HG03280 (cell line): ENCODE data around the gene INPP4B.

Experiments used
- ATAC-seq: cut with Tn5 transposase; IDR thresholded peaks from one replicate; pipeline ENCODE4 v1.9.1; 2021; ENCODE audit warnings: mild to moderate bottlenecking, moderate library complexity; ENCODE audit not compliant: unreplicated experiment

INPP4B gene

GRCh38 chr4:142041788-142042187 lies 804.3 kb downstream of the INPP4B start:
- no peak for ATAC-seq

GRCh38 chr4:142040043-142040442 lies 806.1 kb downstream of the INPP4B start:
- ATAC-seq = no peak

DNA sequence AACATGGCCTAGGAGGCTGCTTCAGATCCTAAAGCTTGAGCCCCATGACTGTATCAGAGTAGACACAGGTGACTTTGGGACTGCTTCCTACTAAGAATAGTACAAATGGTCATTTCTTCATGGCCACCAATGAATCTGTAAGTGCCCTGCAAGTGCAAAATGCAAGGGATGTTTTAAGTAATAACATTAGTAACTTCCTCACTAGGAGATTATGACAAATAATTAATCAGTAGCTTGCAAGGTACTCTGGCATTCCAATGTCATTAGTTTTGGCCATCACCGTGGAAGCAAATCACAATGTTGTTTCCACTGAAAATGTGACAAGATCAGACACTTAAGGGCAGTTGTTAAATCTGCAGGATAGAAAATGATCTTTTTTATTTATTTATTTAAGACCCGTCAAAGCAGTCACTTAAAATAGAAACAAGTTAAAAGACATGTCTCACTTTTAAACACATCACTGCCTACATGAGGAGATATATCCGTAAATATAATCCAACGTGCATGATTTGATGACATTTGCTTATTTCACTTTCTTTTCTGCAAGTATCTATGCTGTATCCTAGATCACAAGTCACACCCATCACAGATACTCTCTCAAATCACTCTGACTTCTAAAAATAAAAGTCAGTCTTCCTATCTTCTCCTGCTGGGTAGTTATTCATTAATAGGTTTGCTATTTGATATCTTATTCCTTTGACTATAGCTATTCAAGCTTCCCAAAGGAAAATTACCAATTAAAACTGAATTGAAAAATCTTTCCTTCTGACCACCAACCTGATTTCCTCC lies 809.1 kb downstream of the INPP4B start:
- ATAC-seq = no peak

DNA sequence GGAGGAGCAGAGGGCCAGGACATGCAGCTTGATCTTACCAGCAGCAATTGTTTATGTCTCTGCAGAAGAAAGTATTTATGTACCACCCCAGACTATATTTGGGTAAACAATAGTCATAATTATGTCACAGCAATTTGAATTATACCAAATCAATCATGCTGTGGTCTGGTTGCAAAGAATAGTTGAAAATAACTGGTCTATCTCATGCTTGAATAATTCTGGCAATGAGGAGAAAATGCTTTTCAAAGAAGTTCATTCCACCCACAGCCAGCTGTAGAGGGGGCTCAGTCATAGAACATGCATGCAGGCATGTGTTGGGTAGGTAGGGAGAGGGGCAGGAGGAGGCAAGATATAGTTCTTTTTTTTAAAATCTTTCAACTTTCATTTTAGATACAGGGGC lies 810.5 kb downstream of the INPP4B start:
- no peak for ATAC-seq

GRCh38 chr4:142034101-142034500 lies 812.0 kb downstream of the INPP4B start:
- no peak for ATAC-seq

DNA sequence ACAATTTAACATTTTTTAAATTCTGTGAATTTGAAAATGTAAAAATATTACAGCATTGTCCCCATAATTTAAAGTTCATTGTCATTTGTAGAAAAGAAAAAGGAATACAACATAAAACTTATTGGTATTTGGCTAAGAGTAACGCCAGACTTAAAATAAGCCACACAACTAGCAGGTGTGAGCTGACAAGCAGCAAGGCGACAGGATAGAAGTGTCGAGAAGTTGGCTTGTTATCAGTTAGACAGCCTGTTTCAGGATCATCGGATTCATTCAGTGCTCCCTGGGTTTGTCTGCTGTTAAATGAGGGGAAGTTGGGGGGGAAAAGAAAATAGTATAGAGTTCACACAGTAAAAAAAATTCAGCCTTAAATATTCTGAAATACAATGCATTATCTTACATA lies 816.1 kb downstream of the INPP4B start:
- ATAC-seq = no peak

DNA sequence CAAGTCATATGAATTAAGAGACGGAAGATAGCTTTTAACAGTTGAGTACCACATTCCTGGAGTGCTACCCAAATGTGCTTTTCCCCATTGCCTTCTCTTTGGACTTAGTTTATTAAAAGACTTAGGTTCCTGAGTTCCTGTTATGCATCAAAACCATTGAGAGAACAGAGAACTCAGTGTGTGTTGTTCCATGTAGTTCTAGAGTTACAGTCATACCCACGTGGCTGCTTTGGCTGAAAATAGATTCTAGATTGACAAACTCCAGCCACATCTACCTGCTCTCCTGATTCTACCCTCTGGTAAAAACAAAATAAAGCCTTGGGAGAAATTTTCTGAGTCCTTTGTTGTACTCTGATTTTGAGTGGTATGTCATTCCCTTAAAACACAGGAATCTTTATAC lies 824.3 kb downstream of the INPP4B start:
- ATAC-seq = no peak

DNA sequence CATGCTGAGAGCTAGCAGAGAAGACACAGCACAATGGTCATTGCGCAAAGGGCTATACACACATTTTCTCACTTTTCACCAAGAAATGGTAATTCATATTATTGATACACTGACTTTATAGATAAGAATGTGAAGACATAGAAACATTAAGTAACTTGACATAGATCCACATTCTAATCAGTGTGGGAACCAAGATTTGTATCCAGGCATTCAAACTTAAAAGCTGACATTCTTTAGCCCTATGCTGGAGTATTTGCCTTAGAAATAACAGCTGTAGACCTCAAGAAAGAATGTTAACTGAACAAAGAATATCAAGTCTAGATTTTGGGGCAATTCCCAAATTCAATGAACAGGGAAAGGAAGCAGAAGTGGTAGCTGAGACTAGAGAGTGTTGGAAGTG lies 824.9 kb downstream of the INPP4B start:
- ATAC-seq = no peak

DNA sequence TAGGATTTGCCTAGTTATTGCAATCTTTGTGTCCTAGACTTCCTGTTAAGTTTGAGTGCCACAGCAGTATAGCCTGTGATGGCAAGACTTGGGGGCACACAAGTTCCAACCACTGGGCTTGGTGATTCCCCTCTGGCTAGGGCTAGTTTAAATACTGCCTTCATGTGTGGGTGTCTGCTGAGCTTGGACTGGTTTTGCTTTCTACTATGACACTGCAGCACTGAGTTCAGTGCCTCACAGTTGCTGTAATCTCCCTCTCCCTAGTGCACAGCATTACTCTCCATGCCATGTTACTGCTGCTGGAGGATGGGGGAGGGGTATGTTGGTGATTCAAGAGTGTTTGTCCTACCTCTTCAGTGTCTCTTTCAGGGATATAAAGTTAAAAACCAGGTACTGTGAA lies 830.1 kb downstream of the INPP4B start:
- ATAC-seq = no peak

DNA sequence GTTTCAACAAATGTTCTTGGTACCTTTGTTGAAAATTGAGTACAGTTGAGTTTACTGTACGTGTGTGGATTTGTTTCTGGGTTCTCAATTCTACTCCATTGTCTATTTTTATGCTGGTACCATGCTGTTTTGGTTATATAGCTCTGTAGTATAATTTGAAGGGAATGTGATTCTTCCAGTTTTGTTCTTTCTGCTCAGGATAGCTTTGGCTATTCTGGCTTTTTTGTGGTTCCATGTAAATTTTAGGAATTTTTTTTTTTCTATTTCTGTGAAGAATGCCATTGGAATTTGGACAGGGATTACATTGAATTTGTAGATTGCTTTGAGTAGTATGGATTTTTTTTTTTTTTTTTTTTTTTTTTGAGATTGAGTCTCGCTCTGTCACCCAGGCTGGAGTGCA lies 836.4 kb downstream of the INPP4B start:
- ATAC-seq = no peak

DNA sequence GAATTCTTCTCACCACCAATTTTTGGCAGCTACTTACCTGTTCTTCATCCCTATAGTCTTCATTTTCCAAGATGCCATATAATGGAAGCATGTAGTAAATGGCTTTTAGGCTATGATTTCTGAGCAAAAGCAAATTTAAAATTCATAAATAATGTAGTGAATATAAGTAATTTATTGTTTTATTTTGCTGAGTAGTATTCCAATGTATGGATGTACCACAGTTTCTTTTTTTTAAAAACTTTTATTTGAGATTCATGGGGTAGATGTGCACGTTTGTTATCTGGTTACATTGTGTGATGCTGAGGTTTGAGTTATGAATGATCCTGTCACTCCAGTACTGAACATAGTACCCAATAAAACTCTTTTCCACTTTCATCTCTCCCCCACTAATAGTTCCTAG lies 840.6 kb downstream of the INPP4B start:
- no peak for ATAC-seq

DNA sequence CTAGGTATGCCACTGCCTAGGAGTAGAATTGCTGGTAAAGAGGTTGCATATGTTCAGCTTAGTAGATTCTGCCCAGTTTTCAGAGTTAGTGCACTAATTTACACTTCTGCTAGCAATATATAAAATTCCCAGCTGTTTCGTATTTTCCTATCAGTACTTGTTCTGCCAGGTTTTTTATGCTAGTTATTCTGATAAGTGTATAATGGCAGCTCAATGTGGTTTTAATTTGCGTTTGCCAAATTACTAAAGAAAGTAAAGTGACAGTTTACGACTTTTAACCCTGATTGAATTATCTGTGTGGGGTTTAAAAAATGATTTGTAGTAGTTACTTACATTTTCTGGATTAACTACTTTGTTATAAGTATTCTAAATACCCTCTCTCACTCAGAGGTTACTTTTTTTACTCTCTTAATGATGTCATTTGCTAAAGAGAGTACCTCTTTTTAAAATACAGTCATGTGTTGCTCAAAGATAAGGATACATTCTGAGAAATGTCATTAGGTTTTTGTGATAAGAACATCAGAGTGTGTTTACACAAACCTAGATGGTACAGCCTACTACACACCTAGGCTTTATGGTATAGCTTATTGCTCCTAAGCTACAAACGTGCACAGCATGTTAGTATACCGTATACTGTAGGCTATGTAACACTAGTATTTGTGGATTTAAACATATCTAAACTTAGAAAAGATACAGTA lies 846.5 kb downstream of the INPP4B start:
- no peak for ATAC-seq

DNA sequence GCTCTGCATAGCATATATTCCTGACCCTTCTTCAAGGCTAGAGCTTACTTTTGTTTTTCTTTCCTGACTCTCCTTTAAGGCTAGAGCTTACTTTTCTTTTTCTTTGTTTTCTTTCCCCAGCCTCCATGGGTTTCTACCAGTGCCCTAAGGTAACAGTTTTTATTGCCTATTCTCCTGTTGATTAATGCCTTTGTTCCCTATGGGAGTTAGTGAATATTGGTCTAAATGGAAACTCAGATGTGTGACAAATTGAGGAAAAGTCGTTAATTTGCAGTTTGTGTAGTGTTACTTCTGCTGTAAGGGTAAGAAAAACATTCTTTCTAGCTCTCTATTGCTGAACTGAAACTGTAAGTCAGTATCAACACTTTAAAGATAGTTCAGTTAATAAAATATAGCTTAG lies 851.0 kb downstream of the INPP4B start:
- ATAC-seq = no peak

GRCh38 chr4:141977433-141977832 lies 868.7 kb downstream of the INPP4B start:
- peak; percentile 48 for ATAC-seq
